ENCODE data around the gene TBC1D14.

DNA sequence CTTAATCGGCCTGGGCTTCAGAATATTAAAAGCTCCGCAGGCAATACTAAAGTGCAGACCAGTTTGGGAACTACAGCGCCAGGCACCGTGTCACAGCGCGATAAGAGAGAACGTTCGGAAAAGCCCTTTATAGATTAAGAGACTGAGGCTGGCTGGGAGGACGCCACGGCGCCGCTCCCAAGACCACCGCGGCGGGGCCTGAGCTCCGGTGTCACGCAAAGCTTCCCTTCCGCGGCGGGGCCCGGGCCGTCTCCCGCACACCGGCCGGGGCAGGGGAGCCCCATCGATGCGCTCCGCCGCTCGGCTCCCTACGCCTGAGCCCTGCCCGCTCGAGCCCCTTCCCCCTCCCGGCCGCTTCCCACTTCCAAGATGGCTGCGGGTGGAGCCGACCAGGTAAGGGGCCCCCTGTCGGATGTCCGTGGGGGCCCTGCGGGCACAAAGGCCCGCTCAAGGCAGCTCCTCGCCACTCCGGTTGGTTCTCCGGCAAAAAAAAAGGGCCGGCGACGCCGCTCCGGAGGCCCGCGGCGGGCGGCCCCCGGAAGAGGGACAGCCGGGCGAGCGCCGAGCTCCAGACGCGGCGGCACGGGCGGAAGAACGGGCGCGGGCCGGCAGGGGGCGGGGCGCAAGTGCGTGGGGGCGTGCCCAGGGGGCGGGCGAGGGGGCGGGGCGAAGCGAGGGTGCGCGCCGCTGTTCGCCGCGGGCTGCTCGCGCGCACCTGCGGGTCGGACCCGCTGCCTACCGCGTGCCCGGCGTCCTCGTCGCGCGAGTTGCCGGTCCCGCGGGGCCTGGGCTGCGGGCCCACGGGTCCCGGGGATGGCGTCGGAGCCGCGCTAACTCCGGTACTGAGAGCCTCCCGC lies at the start of gene TBC1D14:
- no peak for TF ChIP-seq ZNF565 (CRISPR knock-in tag; conservative IDR thresholded peaks at IDR 0.05; ENCODE audit: low read depth)
- TF ChIP-seq ZNF8 (CRISPR knock-in tag; IDR thresholded peaks at IDR 0.05) = no peak
- TF ChIP-seq CSDC2 (CRISPR knock-in tag; IDR thresholded peaks at IDR 0.05) = no peak
- no peak for TF ChIP-seq OSR1 (CRISPR knock-in tag; IDR thresholded peaks at IDR 0.05)
- TF ChIP-seq, protein P1, sequence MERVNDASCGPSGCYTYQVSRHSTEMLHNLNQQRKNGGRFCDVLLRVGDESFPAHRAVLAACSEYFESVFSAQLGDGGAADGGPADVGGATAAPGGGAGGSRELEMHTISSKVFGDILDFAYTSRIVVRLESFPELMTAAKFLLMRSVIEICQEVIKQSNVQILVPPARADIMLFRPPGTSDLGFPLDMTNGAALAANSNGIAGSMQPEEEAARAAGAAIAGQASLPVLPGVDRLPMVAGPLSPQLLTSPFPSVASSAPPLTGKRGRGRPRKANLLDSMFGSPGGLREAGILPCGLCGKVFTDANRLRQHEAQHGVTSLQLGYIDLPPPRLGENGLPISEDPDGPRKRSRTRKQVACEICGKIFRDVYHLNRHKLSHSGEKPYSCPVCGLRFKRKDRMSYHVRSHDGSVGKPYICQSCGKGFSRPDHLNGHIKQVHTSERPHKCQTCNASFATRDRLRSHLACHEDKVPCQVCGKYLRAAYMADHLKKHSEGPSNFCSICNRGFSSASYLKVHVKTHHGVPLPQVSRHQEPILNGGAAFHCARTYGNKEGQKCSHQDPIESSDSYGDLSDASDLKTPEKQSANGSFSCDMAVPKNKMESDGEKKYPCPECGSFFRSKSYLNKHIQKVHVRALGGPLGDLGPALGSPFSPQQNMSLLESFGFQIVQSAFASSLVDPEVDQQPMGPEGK (CRISPR knock-in tag; IDR thresholded peaks at IDR 0.05; ENCODE audit: borderline replicate concordance) = no peak
- TF ChIP-seq RARB (CRISPR knock-in tag; IDR thresholded peaks at IDR 0.05) = no peak
